Gastrocnemius medialis (tissue), 4 donors: ENCODE results near the gene MTG2. TPM values are rescaled to one million over a fixed set of nuclear protein-coding genes. Genes with fewer than 3 reads are reported as not detected.

ENCODE experiments used
- ATAC-seq, 2 donors: fragments of 150-250 bp; one replicate each; pipeline ENCODE4 v1.9.1; 2016
- DNase-seq, 2 donors: peaks; one replicate each; pipeline ENCODE4 v3.0.0-alpha.2; 2019
- H3K27ac ChIP-seq, 4 donors: fragments of 200-600 bp; sonication (generic); 1 replicate in 1 of 4; 2 replicates in 3 of 4; pipeline ENCODE4 v1.5.1; 2016 to 2018; ENCODE audit warnings: mild to moderate bottlenecking in 2 of 4, moderate library complexity in 1 of 4
- H3K27me3 ChIP-seq, 3 donors: fragments of 200-600 bp; sonication (generic) in 2 of 3; 1 replicate in 1 of 3; 2 replicates in 2 of 3; pipeline versions ENCODE4 v1.5.1 to v1.6.0; 2016 to 2019; ENCODE audit warnings: mild to moderate bottlenecking in 1 of 3, moderate library complexity in 1 of 3
- H3K36me3 ChIP-seq, 2 donors: fragments of 200-600 bp; sonication (generic) in 1 of 2; one replicate each; pipeline ENCODE4 v1.5.1; 2017 to 2018
- H3K4me1 ChIP-seq, 2 donors: fragments of 200-600 bp; sonication (generic) in 1 of 2; one replicate each; pipeline ENCODE4 v1.5.1; 2016 to 2017; ENCODE audit warnings: mild to moderate bottlenecking in 2 of 2
- H3K4me3 ChIP-seq, 4 donors: fragments of 200-600 bp; sonication (generic) in 3 of 4; 1 replicate in 1 of 4; 2 replicates in 3 of 4; pipeline ENCODE4 v1.5.1; 2016 to 2019; ENCODE audit warnings: mild to moderate bottlenecking in 2 of 4
- H3K9me3 ChIP-seq, 3 donors: fragments of 200-600 bp; sonication (generic) in 2 of 3; 1 replicate in 1 of 3; 2 replicates in 2 of 3; pipeline ENCODE4 v1.5.1; 2016 to 2019
- CTCF ChIP-seq, 5 experiments: fragments of 450-650 bp in 3 of 5; fragments of 200-600 bp in 2 of 5; sonication (generic) in 2 of 5; IDR thresholded peaks in 4 of 5; conservative IDR thresholded peaks in 1 of 5; 1 replicate in 4 of 5; 2 replicates in 1 of 5; pipeline ENCODE4 v1.5.1; 2016 to 2019; ENCODE audit warnings: antibody characterized with exemption in 5 of 5, mild to moderate bottlenecking in 3 of 5, moderate library complexity in 3 of 5
- POLR2A ChIP-seq, 2 donors: fragments of 450-650 bp; IDR thresholded peaks; one replicate each; pipeline ENCODE4 v1.6.1; 2017; ENCODE audit warnings: antibody characterized with exemption in 2 of 2, mild to moderate bottlenecking in 2 of 2, moderate library complexity in 2 of 2
- in situ Hi-C, 4 donors: fragments of 200-750 bp; cut with MboI; loops; one replicate each; pipeline versions ENCODE4 v1.15.0 to v1.8.0; 2017; ENCODE audit warnings: low sequenced_read_pairs in 4 of 4
- intact Hi-C: fragments of 100-400 bp; cut with DNase I; formaldehyde crosslinking; loops from one replicate; pipeline ENCODE4 v1.15.1; 2023; ENCODE audit warnings: low total_unique reads
- total RNA-seq, 4 donors: library from RNA; depleted of rRNA; stranded (reverse); fragments of >200 nt; gene quantifications; one replicate each; pipeline versions ENCODE4 v1.1.0 to v1.2.3, GENCODE V29; 2016

MTG2 gene
- total RNA-seq, 4 donors from 2014 or later, result 21.0 to 50.8 (median 29.3) TPM

GRCh38 chr20:62248890-62249560 lies 66.2 kb downstream of the MTG2 start:
- Histone ChIP-seq H3K4me1 (peaks cover 44 to 50% of the 10 kb centered on the region in 2 donors), H3K36me3 (no peaks in the 10 kb centered on the region), H3K9me3 (no peaks in the 10 kb centered on the region), H3K27ac (peak overlapping the region in 2 of 4 donors; percentile 91 to 92), H3K4me3 (no peak overlapping the region), H3K27me3 (no peaks in the 10 kb centered on the region)
- DNase-seq (no peak), ATAC-seq (no peak)
- intact Hi-C loops, result no loop called here
- in situ Hi-C loops, result no loop called here
- TF ChIP-seq POLR2A (IDR thresholded peaks at IDR 0.05) (no peak), CTCF (IDR thresholded peaks at IDR 0.05 in 4 of 5, conservative IDR thresholded peaks at IDR 0.05 in 1 of 5) (no peak)

GRCh38 chr20:62252342-62252966 lies 69.6 kb downstream of the MTG2 start:
- Histone ChIP-seq H3K4me1 (peaks cover 10 to 20% of the 10 kb centered on the region in 2 donors), H3K27me3 (no peaks in the 10 kb centered on the region), H3K4me3 (no peak overlapping the region), H3K36me3 (no peaks in the 10 kb centered on the region), H3K27ac (no peak overlapping the region), H3K9me3 (no peaks in the 10 kb centered on the region)
- TF ChIP-seq CTCF (IDR thresholded peaks at IDR 0.05 in 4 of 5, conservative IDR thresholded peaks at IDR 0.05 in 1 of 5), result no peak
- no peak for TF ChIP-seq POLR2A (IDR thresholded peaks at IDR 0.05)
- in situ Hi-C loops, result no loop called here
- ATAC-seq, result no peak
- intact Hi-C loops, result no loop called here
- DNase-seq, result no peak

Other genes with a start within 250 kb of the MTG2 start
- 10 to 100 TPM in 3 of 4 donors, 1 to 10 TPM in 1; 8.0 to 24.9 (median 13.9) TPM for gene TAF4, start 117.1 kb upstream of the MTG2 start, total RNA-seq
- 10 to 100 TPM; 28.0 to 52.5 (median 36.2) TPM for gene LSM14B, start 60.6 kb upstream of the MTG2 start, total RNA-seq
- 1,000 to 10,000 TPM in 2 of 4 donors, 100 to 1,000 TPM in 2; 632 to 1,338 (median 1,003) TPM for gene PSMA7, start 39.6 kb upstream of the MTG2 start, total RNA-seq
- 10 to 100 TPM; 11.5 to 31.8 (median 16.9) TPM for gene SS18L1, start 39.3 kb upstream of the MTG2 start, total RNA-seq
- gene HRH3, start 37.2 kb downstream of the MTG2 start, total RNA-seq, result not detected
- 10 to 100 TPM; 15.8 to 26.4 (median 19.6) TPM for gene OSBPL2, start 55.5 kb downstream of the MTG2 start, total RNA-seq
- 100 to 1,000 TPM; 389 to 644 (median 611) TPM for gene ADRM1, start 120.0 kb downstream of the MTG2 start, total RNA-seq
- 10 to 100 TPM; 13.0 to 35.8 (median 22.7) TPM for gene LAMA5, start 184.3 kb downstream of the MTG2 start, total RNA-seq
- 1,000 to 10,000 TPM; 1,167 to 4,037 (median 2,295) TPM for gene RPS21, start 204.1 kb downstream of the MTG2 start, total RNA-seq
- 1 to 10 TPM; 3.6 to 9.3 (median 4.2) TPM for gene CABLES2, start 224.3 kb downstream of the MTG2 start, total RNA-seq
- gene RBBP8NL, start 244.5 kb downstream of the MTG2 start, total RNA-seq, result not detected